GM18517 (cell line): ENCODE measurements around the gene COQ8A.
"Not testable (repeated sequence)": the region's sequence is repeated elsewhere in the genome, so short reads cannot be mapped to it uniquely, and the experiment has no call there.

Experiments
- ATAC-seq: cut with Tn5 transposase; IDR thresholded peaks from one replicate; pipeline ENCODE4 v1.9.1; 2021; ENCODE audit warnings: mild to moderate bottlenecking, moderate library complexity; ENCODE audit not compliant: unreplicated experiment

COQ8A gene

DNA sequence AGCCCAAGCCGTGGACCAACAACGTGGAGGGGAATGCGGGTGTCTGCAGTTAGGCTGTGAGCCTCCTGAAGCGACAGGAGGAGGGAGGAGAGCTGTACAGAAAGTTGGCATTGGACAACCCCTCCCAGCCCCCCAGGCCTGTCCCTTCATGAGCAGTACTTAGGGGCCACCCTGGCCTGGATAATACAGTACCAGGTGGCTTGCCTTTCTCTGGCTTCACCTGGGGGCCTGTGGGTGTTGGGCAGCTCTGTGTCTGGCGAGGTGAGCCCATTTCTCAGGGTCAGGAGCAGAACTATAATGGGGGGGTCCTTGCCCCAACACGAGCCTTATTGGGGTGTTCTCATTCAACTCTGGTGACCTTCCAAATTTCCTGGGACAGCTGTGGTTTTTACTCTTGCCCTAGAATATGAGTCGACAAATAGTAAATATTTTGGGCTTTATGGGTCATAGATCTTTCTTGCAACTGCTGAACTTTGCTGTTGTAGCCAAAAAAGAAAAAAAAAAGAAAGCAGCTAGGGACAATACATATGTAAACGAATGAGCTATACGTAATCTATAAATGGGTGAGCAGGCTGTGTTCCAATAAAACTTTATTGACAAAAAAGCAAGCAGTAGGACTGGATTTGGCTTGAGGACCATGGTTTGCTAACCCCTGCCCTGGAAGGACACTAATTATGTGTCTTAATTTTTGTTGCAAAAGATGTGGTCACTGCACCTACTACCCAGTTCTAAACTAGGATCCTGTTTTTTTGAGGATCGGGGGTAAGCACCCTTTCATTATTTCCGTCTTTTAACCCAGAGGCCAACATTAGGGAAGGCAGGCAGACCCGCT lies 11.4 kb downstream of the COQ8A start:
- ATAC-seq: no peak

DNA sequence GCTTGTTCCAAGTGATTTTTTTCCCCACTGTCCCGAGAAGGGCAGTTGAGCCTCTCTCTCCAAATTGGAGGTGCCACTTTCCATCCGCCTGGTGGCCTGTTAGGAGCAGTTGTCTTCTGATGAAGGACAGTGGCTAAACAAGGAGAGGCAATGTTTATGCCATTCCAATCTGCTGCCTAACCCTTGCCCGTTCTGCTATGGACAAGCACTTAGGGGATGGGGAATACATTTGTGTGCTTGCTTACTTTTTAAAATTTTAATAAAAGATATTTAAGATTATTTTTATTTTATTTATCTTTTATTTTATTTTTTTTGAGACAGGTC lies 12.0 kb downstream of the COQ8A start:
- no peak for ATAC-seq

DNA sequence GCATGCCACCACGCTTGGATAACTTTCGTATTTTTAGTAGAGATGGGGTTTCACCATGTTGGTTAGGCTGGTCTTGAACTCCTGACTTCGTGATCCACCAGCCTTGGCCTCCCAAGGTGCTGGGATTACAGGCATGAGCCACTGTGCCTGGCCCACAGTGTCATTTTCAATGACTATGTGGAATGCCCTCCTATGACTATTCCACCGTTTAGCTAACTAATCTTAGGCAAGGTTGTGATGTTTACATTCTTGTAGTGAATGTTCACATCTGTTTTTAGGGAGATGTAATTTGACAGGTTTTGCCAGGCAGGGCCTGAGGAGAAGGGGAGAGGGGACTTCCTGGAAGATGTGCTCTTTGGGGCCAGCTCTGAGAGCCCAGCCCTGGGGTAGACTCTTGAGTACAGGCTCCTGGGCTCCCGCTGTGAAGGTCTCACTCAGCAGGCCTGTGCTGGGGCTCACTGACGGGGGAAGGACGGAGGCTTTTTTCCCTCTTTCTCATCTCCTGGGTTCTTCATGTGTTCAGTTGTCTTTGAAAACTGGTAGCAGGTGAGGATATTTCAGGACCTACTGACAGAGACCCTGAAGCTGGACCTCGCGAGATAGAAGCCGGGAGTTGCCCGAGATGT lies 13.2 kb downstream of the COQ8A start:
- ATAC-seq: no peak

GRCh38 chr1:226954337-226954736 lies 14.2 kb downstream of the COQ8A start:
- ATAC-seq: no peak

GRCh38 chr1:226954777-226955176 lies 14.7 kb downstream of the COQ8A start:
- ATAC-seq: no peak

- not testable (repeated sequence) for ATAC-seq
Observed at GRCh38 chr1:226955857-226956256, 15.8 kb downstream of the COQ8A start.

GRCh38 chr1:226956942-226957713 lies 17.0 kb downstream of the COQ8A start:
- no peak for ATAC-seq

DNA sequence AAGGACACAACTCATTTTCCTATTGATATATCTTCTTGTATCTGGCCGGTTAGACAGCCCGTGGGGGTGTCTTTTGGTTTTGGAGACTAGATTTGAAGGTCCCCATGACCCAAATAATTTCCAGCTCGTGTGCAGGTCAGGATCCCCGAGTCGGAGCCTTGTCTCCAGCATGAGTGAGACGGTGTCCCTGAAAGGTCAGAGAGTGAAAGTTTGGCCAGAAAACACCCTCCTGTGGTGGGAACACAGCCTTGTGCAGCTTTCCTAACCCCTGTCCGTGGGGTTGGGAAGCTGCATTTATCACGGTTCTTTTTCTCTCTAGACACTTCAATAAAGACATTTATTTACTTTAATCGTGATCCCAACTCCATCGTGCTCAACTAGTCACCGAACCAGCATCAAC lies 17.6 kb downstream of the COQ8A start:
- no peak for ATAC-seq

DNA sequence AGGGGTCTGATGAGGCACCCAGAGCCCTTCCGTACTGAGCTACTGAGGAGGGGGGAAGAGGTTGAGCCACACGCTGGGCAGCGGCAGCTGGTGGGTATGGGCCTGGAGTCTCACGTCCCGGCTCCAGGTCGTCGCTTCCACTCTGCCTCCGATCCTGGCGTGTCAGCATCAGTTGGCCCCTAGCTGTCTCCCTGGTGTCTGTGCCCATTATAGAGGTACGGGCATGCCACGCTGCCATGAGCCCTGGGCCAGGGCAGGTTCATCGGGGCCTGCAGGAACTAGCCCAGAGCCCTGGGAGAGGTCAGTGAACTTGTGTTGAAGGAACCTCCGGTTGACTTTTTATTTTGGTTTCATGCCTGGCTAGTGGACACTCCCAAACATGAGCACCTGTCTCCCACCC lies 18.2 kb downstream of the COQ8A start:
- ATAC-seq: no peak

GRCh38 chr1:226960256-226960655 lies 20.2 kb downstream of the COQ8A start:
- ATAC-seq: no peak

DNA sequence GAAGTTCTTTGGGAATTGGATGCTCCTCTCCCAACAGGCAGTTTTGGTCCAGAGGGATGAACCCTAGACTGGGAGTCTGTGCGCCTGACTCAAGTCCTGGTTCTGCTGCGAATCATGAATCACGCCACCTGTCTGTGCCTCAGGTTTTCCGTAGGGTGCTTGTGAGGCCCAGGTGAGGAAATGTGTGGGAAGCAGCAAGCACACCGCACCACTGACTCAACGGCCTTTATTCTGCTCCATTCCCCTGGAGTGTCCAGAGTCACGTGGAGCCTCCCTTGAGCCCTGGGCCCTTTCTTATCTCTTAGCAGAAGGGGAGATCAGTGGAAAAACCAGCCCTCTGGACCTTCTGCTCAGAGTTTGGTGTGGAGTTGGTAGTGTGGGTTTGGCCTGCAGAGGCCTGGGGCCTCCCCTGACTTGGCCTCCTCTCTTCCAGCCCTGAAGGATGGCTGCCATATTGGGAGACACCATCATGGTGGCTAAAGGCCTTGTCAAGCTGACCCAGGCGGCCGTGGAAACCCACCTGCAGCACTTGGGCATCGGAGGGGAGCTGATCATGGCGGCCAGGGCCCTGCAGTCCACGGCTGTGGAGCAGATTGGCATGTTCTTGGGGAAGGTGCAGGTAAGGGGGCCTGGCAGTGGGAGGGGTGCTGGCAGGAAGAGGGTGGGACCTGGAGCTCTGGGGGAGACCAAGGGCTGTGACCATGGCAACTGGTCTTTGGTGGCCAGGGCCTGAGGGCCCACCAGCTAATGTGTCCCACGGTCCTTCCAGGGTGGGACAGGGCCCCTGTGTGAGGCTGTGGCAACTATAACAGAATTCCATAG lies 21.1 kb downstream of the COQ8A start:
- ATAC-seq: no peak

- no peak for ATAC-seq
Observed at GRCh38 chr1:226962421-226963391, 22.6 kb downstream of the COQ8A start.

GRCh38 chr1:226964068-226964425 lies 24.0 kb downstream of the COQ8A start:
- ATAC-seq: no peak

DNA sequence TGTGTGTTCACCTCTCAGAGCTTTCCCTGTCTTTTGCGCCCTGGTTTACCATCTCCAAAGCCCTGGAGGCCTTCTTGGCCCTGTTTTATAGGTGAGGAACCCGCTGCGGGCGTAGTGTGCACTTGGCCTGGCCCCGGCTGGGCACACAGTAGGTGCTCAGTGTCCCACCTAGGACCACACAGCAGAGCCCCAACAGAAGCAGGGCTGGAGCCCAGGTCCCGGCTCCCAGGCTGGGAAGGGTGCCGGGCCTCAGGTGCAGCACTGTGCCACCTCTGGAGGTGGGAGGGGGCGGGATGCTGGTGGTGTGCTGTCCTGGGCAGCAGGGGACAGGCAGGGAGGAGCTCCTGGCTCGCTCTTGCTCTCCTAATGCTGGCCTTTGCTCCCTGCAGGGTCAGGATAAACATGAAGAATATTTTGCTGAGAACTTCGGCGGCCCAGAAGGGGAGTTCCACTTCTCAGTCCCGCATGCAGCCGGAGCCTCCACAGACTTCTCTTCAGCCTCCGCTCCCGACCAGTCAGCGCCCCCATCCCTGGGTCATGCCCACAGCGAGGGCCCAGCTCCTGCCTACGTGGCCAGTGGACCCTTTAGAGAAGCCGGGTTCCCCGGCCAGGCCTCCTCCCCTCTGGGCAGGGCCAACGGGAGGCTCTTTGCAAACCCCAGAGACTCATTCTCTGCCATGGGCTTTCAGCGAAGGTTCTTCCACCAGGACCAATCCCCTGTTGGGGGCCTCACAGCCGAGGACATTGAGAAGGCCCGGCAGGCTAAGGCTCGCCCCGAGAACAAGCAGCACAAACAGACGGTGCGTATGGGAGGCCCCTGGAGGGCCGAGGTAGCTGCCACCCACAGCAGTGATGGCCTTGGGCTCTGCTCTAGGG lies 24.8 kb downstream of the COQ8A start:
- ATAC-seq: no peak

DNA sequence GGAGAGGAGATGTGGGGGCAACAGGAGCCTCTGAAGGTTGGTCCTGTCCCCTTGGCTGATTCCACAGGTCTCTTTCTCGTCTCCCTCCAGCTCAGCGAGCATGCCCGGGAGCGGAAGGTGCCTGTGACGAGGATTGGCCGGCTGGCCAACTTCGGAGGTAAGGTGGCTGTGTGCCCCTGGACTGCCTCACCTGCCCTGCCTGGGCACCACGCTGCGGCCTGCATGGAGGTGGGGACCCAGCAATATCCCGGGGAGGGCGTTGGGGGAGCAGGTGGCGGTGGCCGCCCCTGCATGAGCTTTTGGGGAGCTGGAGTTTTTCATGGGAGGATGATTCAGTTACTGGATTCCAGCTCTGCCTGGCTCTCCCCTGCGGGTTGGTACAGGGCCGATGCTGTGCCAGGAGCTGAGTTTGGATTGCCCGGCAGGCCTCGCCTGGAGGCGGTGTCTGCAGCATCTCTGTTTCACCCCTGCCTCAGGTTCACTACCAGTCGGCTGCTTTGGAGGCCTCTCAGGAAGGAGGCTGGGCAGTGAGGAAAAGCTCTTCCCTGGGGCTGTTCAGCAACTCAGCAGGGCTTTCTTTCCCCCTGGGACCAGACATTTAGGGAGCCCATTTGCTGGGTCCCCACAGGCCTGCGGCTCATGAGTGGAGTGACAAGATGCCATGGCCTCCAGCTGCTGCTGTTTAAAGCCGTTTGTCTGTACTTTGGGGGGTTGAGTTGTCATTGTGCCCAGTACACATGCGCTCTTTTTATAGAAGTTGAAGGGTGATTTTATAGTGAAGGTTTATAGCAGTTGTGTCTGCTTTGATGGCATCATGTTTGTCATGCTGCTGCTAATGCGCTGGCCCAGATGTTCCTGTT lies 25.7 kb downstream of the COQ8A start:
- no peak for ATAC-seq

DNA sequence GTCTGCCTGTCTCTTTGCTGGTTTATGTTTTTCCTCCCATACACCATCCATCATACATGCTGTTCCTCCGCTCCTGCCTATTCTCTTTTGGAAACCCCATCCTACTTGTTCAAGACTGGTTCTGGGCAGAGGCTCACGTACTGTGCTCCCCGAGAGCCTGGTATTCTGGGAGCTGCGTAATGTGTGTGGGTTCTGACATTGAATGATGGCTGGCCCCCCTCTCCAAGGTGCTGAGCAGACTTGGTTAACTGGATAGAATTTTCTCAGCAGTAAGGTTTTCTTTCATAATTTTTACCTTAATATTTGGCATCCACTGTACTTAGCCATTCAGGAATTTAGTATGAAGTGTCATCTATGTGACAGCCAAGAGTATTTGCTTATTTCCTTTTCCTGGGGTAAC lies 26.6 kb downstream of the COQ8A start:
- ATAC-seq: no peak

DNA sequence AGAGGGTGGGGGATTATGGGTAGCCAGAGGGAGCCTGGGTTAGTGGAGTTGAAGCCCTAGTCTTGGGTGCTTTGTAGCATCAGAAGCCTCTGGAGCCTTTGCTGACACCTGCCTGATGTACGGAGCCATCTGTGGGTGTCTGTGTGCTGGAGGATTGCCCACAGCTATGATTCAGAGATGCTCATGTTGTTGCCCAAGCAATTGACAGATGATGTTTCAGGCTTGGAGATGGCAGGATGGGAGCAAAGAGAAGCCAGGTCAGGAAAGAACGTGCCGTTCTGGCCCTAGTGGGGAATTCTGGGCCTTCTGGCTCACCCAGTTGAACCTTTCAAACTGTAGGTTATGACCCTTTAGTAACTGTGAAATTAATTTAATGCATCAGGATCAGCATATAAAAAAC lies 27.6 kb downstream of the COQ8A start:
- ATAC-seq: no peak

DNA sequence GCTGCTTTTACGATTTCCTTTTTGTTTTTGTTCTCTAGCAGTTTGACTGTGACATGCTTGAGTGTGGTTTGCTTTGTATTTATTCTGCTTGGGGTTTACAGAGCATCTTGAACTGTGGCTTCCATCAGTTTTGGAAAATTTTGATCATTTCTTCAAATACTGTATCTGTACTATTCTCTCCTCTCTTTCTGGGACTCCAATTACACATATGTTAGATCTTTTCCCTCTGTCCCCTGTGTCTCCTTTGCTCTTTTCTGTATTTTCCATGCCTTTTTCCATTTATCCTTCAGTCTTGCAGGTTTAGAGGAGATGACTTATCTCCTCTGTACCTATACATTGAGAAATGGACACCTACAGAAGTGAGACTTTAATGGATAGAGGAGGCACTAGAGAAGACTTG lies 31.7 kb downstream of the COQ8A start:
- ATAC-seq: no peak
